ENCODE data around the gene SKOR1. TPM values are rescaled to one million over a fixed set of nuclear protein-coding genes. Genes with fewer than 3 reads are reported as not detected.

Gene SKOR1
- polyA plus RNA-seq, 1 of the 3 experiments (the other 2 are of a cell fraction): 0.26 TPM

DNA sequence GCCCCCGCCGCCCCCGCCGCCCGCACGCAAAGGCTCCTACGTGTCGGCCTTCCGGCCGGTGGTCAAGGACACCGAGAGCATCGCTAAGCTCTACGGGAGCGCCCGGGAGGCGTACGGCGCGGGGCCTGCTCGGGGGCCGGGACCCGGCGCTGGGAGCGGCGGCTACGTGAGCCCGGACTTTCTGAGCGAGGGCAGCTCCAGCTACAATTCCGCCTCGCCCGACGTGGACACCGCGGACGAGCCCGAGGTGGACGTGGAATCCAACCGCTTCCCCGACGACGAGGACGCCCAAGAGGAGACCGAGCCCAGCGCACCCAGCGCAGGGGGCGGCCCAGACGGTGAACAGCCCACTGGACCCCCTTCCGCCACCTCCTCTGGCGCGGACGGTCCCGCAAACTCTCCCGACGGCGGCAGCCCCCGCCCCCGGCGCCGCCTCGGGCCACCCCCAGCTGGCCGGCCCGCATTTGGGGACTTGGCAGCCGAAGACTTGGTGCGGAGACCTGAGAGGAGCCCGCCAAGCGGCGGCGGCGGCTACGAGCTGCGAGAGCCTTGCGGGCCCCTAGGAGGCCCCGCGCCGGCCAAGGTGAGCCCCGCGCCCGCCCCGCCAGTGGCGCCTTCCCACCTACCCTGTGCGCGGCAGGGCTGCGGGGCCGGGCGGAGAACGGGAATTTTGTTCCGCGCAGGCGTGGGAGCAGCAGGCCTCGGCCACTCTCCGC lies 2.4 kb downstream of the SKOR1 start:
- no peaks in the 10 kb centered on the region for H4K20me1 ChIP-seq (ENCODE audit: insufficient read depth)
- H3K4me2 ChIP-seq: no peak overlapping the region
- H3F3A ChIP-seq (replicated peaks; ENCODE audit: insufficient read depth): no peaks in the 10 kb centered on the region
- ChIA-PET CTCF (interaction anchor here (1.0 to 1.7 kb wide), 2 partner anchors 8 to 881 kb away, joined by 3 to 4 read pairs; no protein-coding TSS in a partner anchor), POLR2A (no interaction called here)
- peaks cover 19% of the 10 kb centered on the region for H3K27me3 ChIP-seq (ENCODE audit: insufficient read depth)
- H3K9me2 ChIP-seq: no peaks in the 10 kb centered on the region
- DNase-seq: no peak
- no peak overlapping the region for H2AFZ ChIP-seq (ENCODE audit: low read depth)
- no peaks in the 10 kb centered on the region for H3K36me3 ChIP-seq (replicated peaks in 1 of 2; ENCODE audit: control insufficient read depth in 1 of 2, insufficient read depth in 2 of 2, low read length in 1 of 2)
- H3K79me2 ChIP-seq (ENCODE audit: insufficient read depth): no peaks in the 10 kb centered on the region
- 93% methylated on average over 55 of the region's 91 CpGs for WGBS (ENCODE audit: low lambda C conversion rate)
- no peaks in the 10 kb centered on the region for H3K9me3 ChIP-seq
- no peak for TF ChIP-seq NRF1 (IDR thresholded peaks at IDR 0.05; ENCODE audit: low read depth, low read length)
- TF ChIP-seq POLR2AphosphoS5 (IDR thresholded peaks at IDR 0.05; ENCODE audit: low read depth, low read length): no peak
- no peak for TF ChIP-seq JUND (IDR thresholded peaks at IDR 0.05)
- no peak for TF ChIP-seq FOSL2 (IDR thresholded peaks at IDR 0.05; ENCODE audit: borderline replicate concordance, low read depth)
- TF ChIP-seq, protein P1, sequence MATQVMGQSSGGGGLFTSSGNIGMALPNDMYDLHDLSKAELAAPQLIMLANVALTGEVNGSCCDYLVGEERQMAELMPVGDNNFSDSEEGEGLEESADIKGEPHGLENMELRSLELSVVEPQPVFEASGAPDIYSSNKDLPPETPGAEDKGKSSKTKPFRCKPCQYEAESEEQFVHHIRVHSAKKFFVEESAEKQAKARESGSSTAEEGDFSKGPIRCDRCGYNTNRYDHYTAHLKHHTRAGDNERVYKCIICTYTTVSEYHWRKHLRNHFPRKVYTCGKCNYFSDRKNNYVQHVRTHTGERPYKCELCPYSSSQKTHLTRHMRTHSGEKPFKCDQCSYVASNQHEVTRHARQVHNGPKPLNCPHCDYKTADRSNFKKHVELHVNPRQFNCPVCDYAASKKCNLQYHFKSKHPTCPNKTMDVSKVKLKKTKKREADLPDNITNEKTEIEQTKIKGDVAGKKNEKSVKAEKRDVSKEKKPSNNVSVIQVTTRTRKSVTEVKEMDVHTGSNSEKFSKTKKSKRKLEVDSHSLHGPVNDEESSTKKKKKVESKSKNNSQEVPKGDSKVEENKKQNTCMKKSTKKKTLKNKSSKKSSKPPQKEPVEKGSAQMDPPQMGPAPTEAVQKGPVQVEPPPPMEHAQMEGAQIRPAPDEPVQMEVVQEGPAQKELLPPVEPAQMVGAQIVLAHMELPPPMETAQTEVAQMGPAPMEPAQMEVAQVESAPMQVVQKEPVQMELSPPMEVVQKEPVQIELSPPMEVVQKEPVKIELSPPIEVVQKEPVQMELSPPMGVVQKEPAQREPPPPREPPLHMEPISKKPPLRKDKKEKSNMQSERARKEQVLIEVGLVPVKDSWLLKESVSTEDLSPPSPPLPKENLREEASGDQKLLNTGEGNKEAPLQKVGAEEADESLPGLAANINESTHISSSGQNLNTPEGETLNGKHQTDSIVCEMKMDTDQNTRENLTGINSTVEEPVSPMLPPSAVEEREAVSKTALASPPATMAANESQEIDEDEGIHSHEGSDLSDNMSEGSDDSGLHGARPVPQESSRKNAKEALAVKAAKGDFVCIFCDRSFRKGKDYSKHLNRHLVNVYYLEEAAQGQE (IDR thresholded peaks at IDR 0.05; ENCODE audit: low read depth, low read length): no peak
- no peak for TF ChIP-seq TCF12 (IDR thresholded peaks at IDR 0.05)
- H3K27ac ChIP-seq (ENCODE audit: low read depth in 2 of 2, low read length in 1 of 2): no peak overlapping the region
- H3K9ac ChIP-seq: no peak overlapping the region
- H3K4me3 ChIP-seq (ENCODE audit: low read depth in 2 of 2, low read length in 1 of 2): no peak overlapping the region
- peaks cover 0 to 16% of the 10 kb centered on the region in 2 experiments; a peak in 2 of 4 replicates for H3K4me1 ChIP-seq (ENCODE audit: control insufficient read depth in 1 of 2, insufficient read depth in 2 of 2, low read depth in 1 of 2, low read length in 1 of 2)

DNA sequence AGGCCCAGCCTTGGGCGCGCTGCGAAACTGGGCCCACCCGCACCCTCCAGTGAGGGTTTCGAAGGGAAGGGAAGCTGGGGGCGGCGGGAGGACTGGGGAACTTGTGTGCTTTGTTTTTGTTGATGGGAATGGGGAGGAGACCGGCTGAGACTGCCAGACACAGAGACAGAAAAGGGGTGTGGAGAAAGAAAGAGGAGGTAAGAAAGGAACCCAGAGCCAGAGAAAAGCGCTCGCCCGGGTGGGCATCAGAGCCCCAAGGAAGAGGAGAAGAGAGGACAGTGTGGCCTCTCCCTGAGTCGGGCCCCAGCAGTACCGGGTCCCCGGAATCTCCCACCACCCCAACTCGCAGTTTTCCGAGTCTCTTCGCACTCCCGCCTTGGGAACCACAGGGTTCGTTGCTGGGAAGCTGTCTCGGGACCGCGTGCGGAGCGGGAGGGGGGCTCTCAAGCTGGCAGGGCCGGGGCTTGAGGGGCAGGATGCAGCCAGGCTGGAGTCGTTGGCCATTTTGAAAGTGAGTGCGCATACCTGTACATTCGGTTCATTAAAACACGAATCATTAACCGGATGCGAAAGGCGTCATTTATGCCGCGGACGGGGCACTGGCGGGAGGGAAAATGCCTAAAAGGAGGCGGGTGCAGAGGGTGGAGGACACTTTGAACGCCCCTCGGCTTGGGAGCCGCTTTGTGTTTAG lies 3.1 kb downstream of the SKOR1 start:
- TF ChIP-seq SMC3 (IDR thresholded peaks at IDR 0.05; ENCODE audit: low read depth, low read length) (no peak), YY1 (IDR thresholded peaks at IDR 0.05; ENCODE audit: low read depth) (no peak), TCF12 (IDR thresholded peaks at IDR 0.05) (no peak)
- H3K27ac ChIP-seq (ENCODE audit: low read depth in 2 of 2, low read length in 1 of 2): no peak overlapping the region
- peaks cover 16% of the 10 kb centered on the region for H3K27me3 ChIP-seq (ENCODE audit: insufficient read depth)
- DNase-seq: no peak
- WGBS (ENCODE audit: low lambda C conversion rate): 89% methylated on average over 35 of the region's 40 CpGs
- H3K4me2 ChIP-seq: no peak overlapping the region
- H3K4me1 ChIP-seq (ENCODE audit: control insufficient read depth in 1 of 2, insufficient read depth in 2 of 2, low read depth in 1 of 2, low read length in 1 of 2): peaks cover 0 to 18% of the 10 kb centered on the region in 2 experiments; a peak in 2 of 4 replicates
- no peaks in the 10 kb centered on the region for H3K9me3 ChIP-seq
- no peaks in the 10 kb centered on the region for H3K36me3 ChIP-seq (replicated peaks in 1 of 2; ENCODE audit: control insufficient read depth in 1 of 2, insufficient read depth in 2 of 2, low read length in 1 of 2)
- no peak overlapping the region for H3K9ac ChIP-seq
- CTCF ChIA-PET: interaction anchor here (1.7 kb wide), 1 partner anchor 882 kb away, joined by 3 read pairs; no protein-coding TSS in a partner anchor
- POLR2A ChIA-PET: no interaction called here
- H2AFZ ChIP-seq (ENCODE audit: low read depth): no peak overlapping the region
- H3K79me2 ChIP-seq (ENCODE audit: insufficient read depth): no peaks in the 10 kb centered on the region
- H3K9me2 ChIP-seq: no peaks in the 10 kb centered on the region
- H3F3A ChIP-seq (replicated peaks; ENCODE audit: insufficient read depth): no peaks in the 10 kb centered on the region
- H3K4me3 ChIP-seq (ENCODE audit: low read depth in 2 of 2, low read length in 1 of 2): no peak overlapping the region
- no peaks in the 10 kb centered on the region for H4K20me1 ChIP-seq (ENCODE audit: insufficient read depth)
